Activated B cell treated with CpG ODN at 0.5 μM for 24 hours (primary cell): Measurements from ENCODE around the gene KATNIP. TPM values are rescaled to one million over a fixed set of nuclear protein-coding genes. Genes with fewer than 3 reads are reported as not detected.

Experiments
- ATAC-seq: fragments of 200-7000 bp; cut with Tn5 transposase; one replicate; pipeline ENCODE4 v1.10.0; 2021; ENCODE audit warnings: low read depth, mild to moderate bottlenecking, moderate library complexity
- CTCF ChIA-PET: fragments of 350-600 bp; sonication (Branson Sonifier 250); formaldehyde crosslinking; loops from one replicate; lab custom pipeline; 2021; ENCODE audit warnings: antibody characterized with exemption; lab: Charles Lee
- POLR2A ChIA-PET: fragments of 350-600 bp; sonication (Branson Sonifier 250); formaldehyde crosslinking; loops from one replicate; lab custom pipeline; 2021; ENCODE audit warnings: antibody characterized with exemption; lab: Charles Lee
- DNase-seq: peaks from one replicate; pipeline ENCODE4 v3.0.0; 2022
- H3K27ac Mint-ChIP-seq: one replicate; pipeline ENCODE4 v1.8.0; 2020; ENCODE audit warnings: mixed read lengths
- H3K27me3 Mint-ChIP-seq: one replicate; pipeline ENCODE4 v1.8.0; 2021; ENCODE audit warnings: mixed read lengths
- H3K36me3 Mint-ChIP-seq: one replicate; pipeline ENCODE4 v1.8.0; 2021; ENCODE audit warnings: low read depth, mixed read lengths
- H3K4me1 Mint-ChIP-seq: one replicate; pipeline ENCODE4 v1.8.0; 2021; ENCODE audit warnings: mixed read lengths
- H3K4me3 Mint-ChIP-seq: one replicate; pipeline ENCODE4 v1.8.0; 2020; ENCODE audit warnings: mild to moderate bottlenecking, mixed read lengths
- H3K9me3 Mint-ChIP-seq: one replicate; pipeline ENCODE4 v1.8.0; 2020; ENCODE audit warnings: mixed read lengths
- intact Hi-C: fragments of 100-400 bp; cut with micrococcal nuclease; formaldehyde crosslinking; loops from one replicate; pipeline ENCODE4 v1.15.1; 2024
- total RNA-seq: library from RNA; stranded (reverse); gene quantifications from 2 replicates; pipeline ENCODE4 v1.2.3, GENCODE V29; 2022
- TF ChIP-seq, protein P1 (sequence below): fragments of 200-600 bp; IDR thresholded peaks from one replicate; pipeline ENCODE4 v1.8.0; 2022; ENCODE audit warnings: antibody characterized with exemption, mild to moderate bottlenecking

Gene KATNIP
- total RNA-seq, 1 donor from 2014 or later = 40.4 TPM

DNA sequence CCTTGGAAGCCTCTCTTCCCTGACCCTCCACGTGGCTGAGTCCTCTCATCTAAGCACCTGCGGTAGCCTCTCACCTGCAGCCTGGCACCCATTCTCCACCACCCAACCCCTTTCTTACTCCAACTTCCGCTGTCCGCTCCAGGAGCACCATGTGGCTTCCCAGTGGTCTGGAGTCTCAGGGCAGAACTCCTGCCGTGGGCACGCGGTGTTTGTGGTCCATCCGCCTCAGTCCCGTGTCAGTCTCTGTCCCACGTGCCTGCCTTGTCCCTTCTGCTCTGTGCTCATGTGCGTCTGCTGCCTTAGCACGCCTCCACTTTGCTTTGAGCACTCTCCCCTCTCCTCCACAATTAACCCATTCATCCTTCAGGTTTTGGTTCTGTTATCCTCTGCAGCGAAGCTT lies 49.7 kb downstream of the KATNIP start:
- H3K9me3 Mint-ChIP-seq = no peaks in the 10 kb centered on the region
- POLR2A ChIA-PET = no interaction called here
- no peaks in the 10 kb centered on the region for H3K27me3 Mint-ChIP-seq
- ATAC-seq (no peak), DNase-seq (no peak)
- H3K4me1 Mint-ChIP-seq = no peaks in the 10 kb centered on the region
- H3K4me3 Mint-ChIP-seq = no peak overlapping the region
- H3K36me3 Mint-ChIP-seq = peaks cover 11% of the 10 kb centered on the region
- H3K27ac Mint-ChIP-seq = no peak overlapping the region
- TF ChIP-seq, protein P1, sequence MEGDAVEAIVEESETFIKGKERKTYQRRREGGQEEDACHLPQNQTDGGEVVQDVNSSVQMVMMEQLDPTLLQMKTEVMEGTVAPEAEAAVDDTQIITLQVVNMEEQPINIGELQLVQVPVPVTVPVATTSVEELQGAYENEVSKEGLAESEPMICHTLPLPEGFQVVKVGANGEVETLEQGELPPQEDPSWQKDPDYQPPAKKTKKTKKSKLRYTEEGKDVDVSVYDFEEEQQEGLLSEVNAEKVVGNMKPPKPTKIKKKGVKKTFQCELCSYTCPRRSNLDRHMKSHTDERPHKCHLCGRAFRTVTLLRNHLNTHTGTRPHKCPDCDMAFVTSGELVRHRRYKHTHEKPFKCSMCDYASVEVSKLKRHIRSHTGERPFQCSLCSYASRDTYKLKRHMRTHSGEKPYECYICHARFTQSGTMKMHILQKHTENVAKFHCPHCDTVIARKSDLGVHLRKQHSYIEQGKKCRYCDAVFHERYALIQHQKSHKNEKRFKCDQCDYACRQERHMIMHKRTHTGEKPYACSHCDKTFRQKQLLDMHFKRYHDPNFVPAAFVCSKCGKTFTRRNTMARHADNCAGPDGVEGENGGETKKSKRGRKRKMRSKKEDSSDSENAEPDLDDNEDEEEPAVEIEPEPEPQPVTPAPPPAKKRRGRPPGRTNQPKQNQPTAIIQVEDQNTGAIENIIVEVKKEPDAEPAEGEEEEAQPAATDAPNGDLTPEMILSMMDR = no peak
- intact Hi-C loops = no loop called here
- CTCF ChIA-PET = no interaction called here

Other genes starting within 250 kb of the KATNIP start
- 176 and 202 TPM in 2 replicates for gene IL4R, start 236.2 kb upstream of the KATNIP start, total RNA-seq
- 144 and 167 TPM in 2 replicates for gene IL21R, start 148.0 kb upstream of the KATNIP start, total RNA-seq
- 47.7 and 52.3 TPM in 2 replicates for gene GTF3C1, start 231 bp upstream of the KATNIP start, total RNA-seq